PC-3 (cell line): Measurements from ENCODE around the gene RBM20. TPM values are rescaled to one million over a fixed set of nuclear protein-coding genes. Genes with fewer than 3 reads are reported as not detected.

ENCODE experiments used
- ATAC-seq: fragments of 200-7000 bp; cut with Tn5 transposase; 2 replicates; pipeline ENCODE4 v1.9.1; 2020; ENCODE audit warnings: mild to moderate bottlenecking, moderate library complexity
- BruUV-seq: library from RNA; stranded (reverse); fragments of 400-500 nt; replicated peaks from 2 replicates; lab custom pipeline; 2021; lab: Mats Ljungman, UMichigan
- CTCF ChIA-PET: fragments of 300-600 bp; sonication (Branson Sonifier 250); formaldehyde crosslinking; loops from one replicate; lab custom pipeline; 2022; ENCODE audit warnings: antibody characterized with exemption; lab: Charles Lee
- POLR2A ChIA-PET: fragments of 300-600 bp; sonication (Branson Sonifier 250); formaldehyde crosslinking; loops from one replicate; lab custom pipeline; 2022; ENCODE audit warnings: antibody characterized with exemption; ENCODE audit not compliant: unreplicated experiment; lab: Charles Lee
- DNase-seq: peaks from one replicate; pipeline ENCODE4 v3.0.0-alpha.2; 2015
- H2AFZ ChIP-seq: fragments of 300-600 bp; sonication (generic); 2 replicates; pipeline ENCODE4 v1.6.0; 2016; ENCODE audit warnings: antibody characterized with exemption, low read length
- H3F3A ChIP-seq: fragments of 300-600 bp; sonication (generic); one replicate; pipeline ENCODE4 v1.6.0; 2017; ENCODE audit warnings: antibody characterized with exemption, low read length, control low read depth, mild to moderate bottlenecking; ENCODE audit not compliant: unreplicated experiment
- H3K27ac ChIP-seq: fragments of 300-600 bp; sonication (generic); 2 replicates; pipeline ENCODE4 v1.5.1; 2016; ENCODE audit warnings: mild to moderate bottlenecking, low read length
- H3K27me3 ChIP-seq: fragments of 300-600 bp; sonication (generic); 2 replicates; pipeline ENCODE4 v1.6.1; 2016; ENCODE audit warnings: low read length, mixed read lengths
- H3K36me3 ChIP-seq: fragments of 300-600 bp; sonication (generic); 2 replicates; pipeline ENCODE4 v1.6.1; 2016; ENCODE audit warnings: low read depth, mixed run types, low read length, mixed read lengths
- H3K4me1 ChIP-seq: fragments of 300-600 bp; sonication (generic); 2 replicates; pipeline ENCODE4 v1.5.1; 2016; ENCODE audit warnings: low read length; ENCODE audit not compliant: insufficient read depth
- H3K4me2 ChIP-seq: fragments of 300-600 bp; sonication (generic); 2 replicates; pipeline ENCODE4 v1.6.0; 2016; ENCODE audit warnings: low read length
- H3K4me3 ChIP-seq: fragments of 300-600 bp; sonication (generic); 2 replicates; pipeline ENCODE4 v1.5.1; 2016; ENCODE audit warnings: mild to moderate bottlenecking, low read length, mixed read lengths
- H3K79me2 ChIP-seq: fragments of 300-600 bp; sonication (generic); 2 replicates; pipeline ENCODE4 v1.6.1; 2017; ENCODE audit warnings: low read length, mixed read lengths
- H3K9ac ChIP-seq: fragments of 300-600 bp; sonication (generic); 2 replicates; pipeline ENCODE4 v1.6.0; 2016; ENCODE audit warnings: mild to moderate bottlenecking, low read length
- H3K9me2 ChIP-seq: fragments of 300-600 bp; sonication (generic); replicated peaks from 2 replicates; pipeline ENCODE4 v1.6.1; 2016; ENCODE audit warnings: mixed run types, low read length, mixed read lengths
- H3K9me3 ChIP-seq: fragments of 300-600 bp; sonication (generic); 2 replicates; pipeline ENCODE4 v1.6.1; 2016; ENCODE audit warnings: low read length, mixed read lengths
- H4K20me1 ChIP-seq: fragments of 300-600 bp; sonication (generic); 2 replicates; pipeline ENCODE4 v1.6.1; 2016; ENCODE audit warnings: low read length, mixed read lengths
- EZH2 ChIP-seq: fragments of 300-600 bp; sonication (generic); IDR thresholded peaks from one replicate; pipeline ENCODE4 v1.6.1; 2017; ENCODE audit warnings: antibody characterized with exemption, mild to moderate bottlenecking, low read length; ENCODE audit not compliant: unreplicated experiment
- EZH2phosphoT487 ChIP-seq: fragments of 300-600 bp; sonication (generic); IDR thresholded peaks from 2 replicates; pipeline ENCODE4 v1.6.1; 2018; ENCODE audit warnings: mild to moderate bottlenecking, antibody characterized with exemption, low read length, borderline replicate concordance
- intact Hi-C: fragments of 100-400 bp; cut with micrococcal nuclease; formaldehyde crosslinking; loops from 2 replicates; pipeline ENCODE4 v1.9.0; 2023
- total RNA-seq: library from RNA; depleted of rRNA; stranded (reverse); fragments of >200 nt; gene quantifications from 2 replicates; pipeline ENCODE4 v1.2.3, GENCODE V29; 2014
- TF ChIP-seq, protein P1 (sequence below): fragments of 300-600 bp; sonication (generic); conservative IDR thresholded peaks from 2 replicates; pipeline ENCODE4 v1.5.1; 2017; ENCODE audit warnings: antibody characterized with exemption, low read depth, mild to moderate bottlenecking, low read length

Gene RBM20
- total RNA-seq, 1 experiment from 2014 or later: 0.40 TPM

- intact Hi-C loops: no loop called here
- Histone ChIP-seq H3K36me3 (no peaks in the 10 kb centered on the region), H3K9ac (no peak overlapping the region), H3K4me2 (no peak overlapping the region), H3K4me1 (peaks cover 9% of the 10 kb centered on the region), H4K20me1 (no peaks in the 10 kb centered on the region), H3F3A (no peaks in the 10 kb centered on the region), H3K79me2 (no peaks in the 10 kb centered on the region), H2AFZ (no peak overlapping the region), H3K9me3 (no peaks in the 10 kb centered on the region), H3K9me2 (no peaks in the 10 kb centered on the region), H3K4me3 (no peak overlapping the region), H3K27ac (no peak overlapping the region), H3K27me3 (no peaks in the 10 kb centered on the region)
- BruUV-seq: no TSS peak
- ATAC-seq (no peak), DNase-seq (no peak)
- ChIA-PET POLR2A (no interaction called here), CTCF (interaction anchor here (0.6 kb wide), 1 partner anchor 363 kb away, joined by 6 read pairs; the partner anchor contains the start of gene SMNDC1)
- TF ChIP-seq EZH2 (no peak), EZH2phosphoT487 (no peak)
- TF ChIP-seq, protein P1, sequence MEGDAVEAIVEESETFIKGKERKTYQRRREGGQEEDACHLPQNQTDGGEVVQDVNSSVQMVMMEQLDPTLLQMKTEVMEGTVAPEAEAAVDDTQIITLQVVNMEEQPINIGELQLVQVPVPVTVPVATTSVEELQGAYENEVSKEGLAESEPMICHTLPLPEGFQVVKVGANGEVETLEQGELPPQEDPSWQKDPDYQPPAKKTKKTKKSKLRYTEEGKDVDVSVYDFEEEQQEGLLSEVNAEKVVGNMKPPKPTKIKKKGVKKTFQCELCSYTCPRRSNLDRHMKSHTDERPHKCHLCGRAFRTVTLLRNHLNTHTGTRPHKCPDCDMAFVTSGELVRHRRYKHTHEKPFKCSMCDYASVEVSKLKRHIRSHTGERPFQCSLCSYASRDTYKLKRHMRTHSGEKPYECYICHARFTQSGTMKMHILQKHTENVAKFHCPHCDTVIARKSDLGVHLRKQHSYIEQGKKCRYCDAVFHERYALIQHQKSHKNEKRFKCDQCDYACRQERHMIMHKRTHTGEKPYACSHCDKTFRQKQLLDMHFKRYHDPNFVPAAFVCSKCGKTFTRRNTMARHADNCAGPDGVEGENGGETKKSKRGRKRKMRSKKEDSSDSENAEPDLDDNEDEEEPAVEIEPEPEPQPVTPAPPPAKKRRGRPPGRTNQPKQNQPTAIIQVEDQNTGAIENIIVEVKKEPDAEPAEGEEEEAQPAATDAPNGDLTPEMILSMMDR: no peak
Measured at GRCh38 chr10:110667620-110668343, 23.6 kb downstream of the RBM20 start.

- Histone ChIP-seq H3F3A (no peaks in the 10 kb centered on the region), H3K4me2 (no peak overlapping the region), H3K9me2 (no peaks in the 10 kb centered on the region), H3K27ac (no peak overlapping the region), H3K9me3 (no peaks in the 10 kb centered on the region), H3K9ac (no peak overlapping the region), H2AFZ (no peak overlapping the region), H3K27me3 (no peaks in the 10 kb centered on the region), H3K4me1 (peaks cover 10% of the 10 kb centered on the region), H3K36me3 (no peaks in the 10 kb centered on the region), H3K79me2 (no peaks in the 10 kb centered on the region), H3K4me3 (no peak overlapping the region), H4K20me1 (no peaks in the 10 kb centered on the region)
- ChIA-PET CTCF (no interaction called here), POLR2A (no interaction called here)
- TF ChIP-seq, protein P1: no peak
- TF ChIP-seq EZH2 (no peak), EZH2phosphoT487 (no peak)
- no peak for ATAC-seq
- no peak for DNase-seq
- BruUV-seq: no TSS peak
- intact Hi-C loops: no loop called here
Measured at GRCh38 chr10:110668443-110668842, 24.3 kb downstream of the RBM20 start.

DNA sequence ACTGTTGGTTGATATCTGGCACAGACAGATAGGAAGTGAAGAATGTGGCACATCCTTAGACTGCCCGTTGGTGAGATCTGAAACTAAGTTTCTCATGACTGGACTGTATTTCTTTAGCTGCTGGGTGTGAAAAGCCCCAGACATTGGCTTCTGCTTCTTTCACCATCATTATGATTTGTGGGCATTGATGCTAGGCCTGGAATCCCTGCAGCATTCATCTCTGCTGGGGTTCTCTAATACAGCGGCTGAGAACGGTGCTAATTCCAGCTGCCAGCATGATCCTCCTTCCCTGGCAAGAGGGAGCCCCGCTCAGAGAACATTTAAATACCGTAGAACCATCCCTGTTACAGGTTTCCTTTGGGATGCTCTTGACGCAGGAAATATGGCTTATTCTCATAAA, 26.2 kb downstream of the RBM20 start:
- BruUV-seq: no TSS peak
- no peak overlapping the region for H3K9ac ChIP-seq
- no peaks in the 10 kb centered on the region for H3K9me3 ChIP-seq
- H2AFZ ChIP-seq: no peak overlapping the region
- POLR2A ChIA-PET: no interaction called here
- no peak overlapping the region for H3K27ac ChIP-seq
- TF ChIP-seq, protein P1: no peak
- TF ChIP-seq EZH2phosphoT487: no peak
- TF ChIP-seq EZH2: no peak
- H3K4me3 ChIP-seq: no peak overlapping the region
- H3K27me3 ChIP-seq: no peaks in the 10 kb centered on the region
- ATAC-seq (no peak), DNase-seq (no peak)
- no peaks in the 10 kb centered on the region for H3K9me2 ChIP-seq
- no peak overlapping the region for H3K4me2 ChIP-seq
- peaks cover 7% of the 10 kb centered on the region for H3K4me1 ChIP-seq
- no peaks in the 10 kb centered on the region for H4K20me1 ChIP-seq
- intact Hi-C loops: no loop called here
- no peaks in the 10 kb centered on the region for H3K79me2 ChIP-seq
- H3F3A ChIP-seq: no peaks in the 10 kb centered on the region
- no peaks in the 10 kb centered on the region for H3K36me3 ChIP-seq
- CTCF ChIA-PET: no interaction called here
